OCI-LY7 (cell line): ENCODE measurements around the gene TMEM259.

Experiments used
- CTCF ChIP-seq: fragments of 200-600 bp; sonication (generic); conservative IDR thresholded peaks from 2 replicates; pipeline ENCODE4 v1.5.1; 2014; ENCODE audit warnings: mild to moderate bottlenecking, antibody characterized with exemption, low read length, moderate library complexity, mixed read lengths
- EZH2phosphoT487 ChIP-seq: fragments of 200-600 bp; sonication (generic); IDR thresholded peaks from 2 replicates; pipeline ENCODE4 v1.6.1; 2018; ENCODE audit warnings: low read depth, borderline replicate concordance, mild to moderate bottlenecking, mixed run types, antibody characterized with exemption, low read length, moderate library complexity, mixed read lengths

GRCh38 chr19:1007399-1008251, 13.3 kb downstream of the TMEM259 start:
- TF ChIP-seq CTCF (no peak), EZH2phosphoT487 (no peak)
